PC-9 (cell line): Measurements from ENCODE around the gene BCL2L11. TPM values are rescaled to one million over a fixed set of nuclear protein-coding genes. Genes with fewer than 3 reads are reported as not detected.

Source experiments
- BruUV-seq: library from RNA; stranded (reverse); fragments of 400-500 nt; replicated peaks from 2 replicates; lab custom pipeline; 2021; lab: Mats Ljungman, UMichigan
- CTCF ChIA-PET: fragments of 300-600 bp; sonication (Branson Sonifier 250); formaldehyde crosslinking; loops from one replicate; lab custom pipeline; 2022; ENCODE audit warnings: antibody characterized with exemption; lab: Charles Lee
- POLR2A ChIA-PET: fragments of 300-600 bp; sonication (Branson Sonifier 250); formaldehyde crosslinking; loops from one replicate; lab custom pipeline; 2022; ENCODE audit warnings: antibody characterized with exemption; ENCODE audit not compliant: unreplicated experiment; lab: Charles Lee
- DNase-seq, 2 experiments: peaks; one replicate each; pipeline versions ENCODE4 v3.0.0 to v3.0.0-alpha.2; 2015 to 2022; ENCODE audit warnings: mixed read lengths in 1 of 2
- H2AFZ ChIP-seq: fragments of 200-600 bp; sonication (generic); 2 replicates; pipeline ENCODE4 v1.8.1; 2017; ENCODE audit warnings: antibody characterized with exemption
- H3F3A ChIP-seq: fragments of 200-600 bp; sonication (generic); 2 replicates; pipeline ENCODE4 v1.8.1; 2017; ENCODE audit warnings: antibody characterized with exemption, mild to moderate bottlenecking, low read depth; ENCODE audit not compliant: insufficient read depth
- H3K27ac ChIP-seq: fragments of 200-600 bp; sonication (generic); 2 replicates; pipeline ENCODE4 v1.6.1; 2016; ENCODE audit warnings: mixed run types
- H3K27me3 ChIP-seq: fragments of 200-600 bp; sonication (generic); 2 replicates; pipeline ENCODE4 v1.6.1; 2016; ENCODE audit warnings: low read depth, mixed run types; ENCODE audit not compliant: insufficient read depth
- H3K36me3 ChIP-seq: fragments of 200-600 bp; sonication (generic); 2 replicates; pipeline ENCODE4 v1.6.1; 2016; ENCODE audit warnings: low read depth, mixed run types
- H3K4me1 ChIP-seq: fragments of 200-600 bp; sonication (generic); replicated peaks from 2 replicates; pipeline ENCODE4 v1.6.1; 2016; ENCODE audit warnings: mixed run types; ENCODE audit not compliant: insufficient read depth
- H3K4me2 ChIP-seq: fragments of 200-600 bp; sonication (generic); 2 replicates; pipeline ENCODE4 v1.6.1; 2017; ENCODE audit warnings: mixed run types
- H3K4me3 ChIP-seq: fragments of 200-600 bp; sonication (generic); 2 replicates; pipeline ENCODE4 v1.6.1; 2016; ENCODE audit warnings: mixed run types
- H3K79me2 ChIP-seq: fragments of 200-600 bp; sonication (generic); 2 replicates; pipeline ENCODE4 v1.6.1; 2017; ENCODE audit warnings: low read depth, mixed run types
- H3K9me2 ChIP-seq: fragments of 200-600 bp; sonication (generic); 2 replicates; pipeline ENCODE4 v1.8.1; 2017; ENCODE audit warnings: mild to moderate bottlenecking; ENCODE audit not compliant: insufficient read depth
- H3K9me3 ChIP-seq: fragments of 200-600 bp; sonication (generic); 2 replicates; pipeline ENCODE4 v1.8.1; 2016; ENCODE audit warnings: low read depth; ENCODE audit not compliant: insufficient read depth
- H4K20me1 ChIP-seq: fragments of 200-600 bp; sonication (generic); 2 replicates; pipeline ENCODE4 v1.8.1; 2017; ENCODE audit not compliant: insufficient read depth
- EZH2 ChIP-seq: fragments of 200-600 bp; sonication (generic); IDR thresholded peaks from 2 replicates; pipeline ENCODE4 v1.8.0; 2017; ENCODE audit warnings: antibody characterized with exemption, low read depth
- intact Hi-C: fragments of 100-400 bp; cut with micrococcal nuclease; formaldehyde crosslinking; loops from one replicate; pipeline ENCODE4 v1.10.0; 2022; ENCODE audit not compliant: unreplicated experiment
- total RNA-seq: library from RNA; stranded (reverse); gene quantifications from 2 replicates; pipeline ENCODE4 v1.2.3, GENCODE V29; 2021
- TF ChIP-seq, protein P1 (sequence below): fragments of 200-600 bp; sonication (generic); conservative IDR thresholded peaks from 2 replicates; pipeline ENCODE4 v1.6.1; 2017; ENCODE audit warnings: mixed run types, antibody characterized with exemption, mild to moderate bottlenecking, moderate library complexity

BCL2L11 gene
- total RNA-seq, 1 experiment from 2014 or later: 17.0 TPM

DNA sequence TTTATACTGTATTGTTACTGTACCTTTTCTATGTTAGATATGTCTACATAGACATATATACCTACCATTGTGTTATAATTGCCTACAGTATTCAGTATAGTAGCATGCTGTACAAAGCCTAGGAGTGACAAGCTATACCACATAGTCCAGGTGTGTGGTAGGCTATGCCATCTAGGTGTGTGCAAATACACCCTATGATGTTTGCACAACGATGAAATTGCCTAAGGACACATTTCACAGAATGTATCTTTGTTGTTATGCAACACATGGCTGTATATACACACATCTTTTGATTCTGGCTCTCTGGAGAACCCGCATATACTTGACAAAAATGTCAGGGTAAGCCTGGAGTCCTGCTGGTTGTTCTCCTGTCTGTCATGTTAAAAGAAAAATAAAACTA, 85.1 kb downstream of the BCL2L11 start:
- ChIA-PET CTCF (no interaction called here), POLR2A (interaction anchor here (0.6 kb wide), 1 partner anchor 33 kb away, joined by 3 read pairs; no protein-coding TSS in a partner anchor)
- Histone ChIP-seq H3K4me2 (no peak overlapping the region), H3F3A (no peaks in the 10 kb centered on the region), H3K79me2 (no peaks in the 10 kb centered on the region), H3K9me2 (0 out of 2 replicates have a peak, but pooled peaks cover 5% of the 10 kb centered on the region), H3K27me3 (no peaks in the 10 kb centered on the region), H3K4me3 (no peak overlapping the region), H3K36me3 (no peaks in the 10 kb centered on the region), H4K20me1 (no peaks in the 10 kb centered on the region), H3K4me1 (no peaks in the 10 kb centered on the region), H3K27ac (no peak overlapping the region), H3K9me3 (peaks cover 3% of the 10 kb centered on the region; the same call in 1 of the 2 replicates), H2AFZ (no peak overlapping the region)
- no peak for DNase-seq
- BruUV-seq: no TSS peak
- no peak for TF ChIP-seq EZH2
- TF ChIP-seq, protein P1, sequence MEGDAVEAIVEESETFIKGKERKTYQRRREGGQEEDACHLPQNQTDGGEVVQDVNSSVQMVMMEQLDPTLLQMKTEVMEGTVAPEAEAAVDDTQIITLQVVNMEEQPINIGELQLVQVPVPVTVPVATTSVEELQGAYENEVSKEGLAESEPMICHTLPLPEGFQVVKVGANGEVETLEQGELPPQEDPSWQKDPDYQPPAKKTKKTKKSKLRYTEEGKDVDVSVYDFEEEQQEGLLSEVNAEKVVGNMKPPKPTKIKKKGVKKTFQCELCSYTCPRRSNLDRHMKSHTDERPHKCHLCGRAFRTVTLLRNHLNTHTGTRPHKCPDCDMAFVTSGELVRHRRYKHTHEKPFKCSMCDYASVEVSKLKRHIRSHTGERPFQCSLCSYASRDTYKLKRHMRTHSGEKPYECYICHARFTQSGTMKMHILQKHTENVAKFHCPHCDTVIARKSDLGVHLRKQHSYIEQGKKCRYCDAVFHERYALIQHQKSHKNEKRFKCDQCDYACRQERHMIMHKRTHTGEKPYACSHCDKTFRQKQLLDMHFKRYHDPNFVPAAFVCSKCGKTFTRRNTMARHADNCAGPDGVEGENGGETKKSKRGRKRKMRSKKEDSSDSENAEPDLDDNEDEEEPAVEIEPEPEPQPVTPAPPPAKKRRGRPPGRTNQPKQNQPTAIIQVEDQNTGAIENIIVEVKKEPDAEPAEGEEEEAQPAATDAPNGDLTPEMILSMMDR: no peak
- intact Hi-C loops: no loop called here

DNA sequence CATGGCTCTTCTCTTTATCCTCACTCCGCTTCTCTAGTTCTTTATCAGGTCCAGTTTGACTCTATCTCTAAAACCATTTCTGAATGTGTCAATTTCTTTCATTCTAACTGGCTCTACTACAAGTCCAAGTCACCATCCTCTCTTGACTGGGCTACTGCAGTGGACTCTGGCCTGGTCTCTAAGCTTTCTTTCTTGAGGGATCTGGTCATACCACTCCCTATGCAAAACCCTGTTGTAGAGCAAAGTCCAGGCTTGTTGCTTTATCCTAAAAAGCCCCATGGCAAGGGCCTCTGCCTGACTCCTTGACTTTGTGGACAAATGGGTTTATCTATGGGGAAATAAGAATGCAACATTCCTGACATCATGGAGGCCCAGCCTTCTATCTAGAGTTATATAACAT, 87.1 kb downstream of the BCL2L11 start:
- 0 out of 2 replicates have a peak, but pooled peaks cover 7% of the 10 kb centered on the region for H3K9me2 ChIP-seq
- H4K20me1 ChIP-seq: no peaks in the 10 kb centered on the region
- no peak overlapping the region for H3K4me2 ChIP-seq
- H3K9me3 ChIP-seq: no peaks in the 10 kb centered on the region
- no peaks in the 10 kb centered on the region for H3K36me3 ChIP-seq
- H3F3A ChIP-seq: no peaks in the 10 kb centered on the region
- no peaks in the 10 kb centered on the region for H3K4me1 ChIP-seq
- no TSS peak for BruUV-seq
- DNase-seq: no peak
- POLR2A ChIA-PET: no interaction called here
- no peaks in the 10 kb centered on the region for H3K79me2 ChIP-seq
- CTCF ChIA-PET: no interaction called here
- TF ChIP-seq, protein P1: no peak
- TF ChIP-seq EZH2: no peak
- no peak overlapping the region for H3K4me3 ChIP-seq
- H2AFZ ChIP-seq: no peak overlapping the region
- no peaks in the 10 kb centered on the region for H3K27me3 ChIP-seq
- intact Hi-C loops: no loop called here
- no peak overlapping the region for H3K27ac ChIP-seq

DNA sequence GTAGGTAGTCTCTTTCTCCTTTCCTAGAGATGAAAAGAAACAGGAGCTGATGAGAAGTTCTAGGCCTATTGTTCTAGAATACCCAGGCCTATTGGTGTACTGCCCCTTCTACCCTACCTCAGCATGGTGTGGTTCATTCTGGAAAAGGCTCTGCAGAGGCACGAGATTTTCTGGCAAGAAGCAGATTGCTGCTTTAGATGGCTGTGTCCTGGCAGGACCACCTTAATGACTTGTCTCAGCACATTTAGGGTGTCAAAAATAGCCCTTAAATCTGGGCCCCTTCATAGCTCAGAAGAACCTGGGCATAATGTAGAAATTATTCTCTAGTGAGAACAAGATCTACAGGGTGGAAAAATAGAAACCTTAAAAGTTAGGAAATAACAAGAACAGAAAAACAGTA, 87.9 kb downstream of the BCL2L11 start:
- peaks cover 5% of the 10 kb centered on the region; the same call in 1 of the 2 replicates for H3K9me3 ChIP-seq
- no peaks in the 10 kb centered on the region for H4K20me1 ChIP-seq
- no peaks in the 10 kb centered on the region for H3F3A ChIP-seq
- no peaks in the 10 kb centered on the region for H3K27me3 ChIP-seq
- no peak for DNase-seq
- 0 out of 2 replicates have a peak, but pooled peaks cover 7% of the 10 kb centered on the region for H3K9me2 ChIP-seq
- no peak overlapping the region for H3K4me2 ChIP-seq
- intact Hi-C loops: no loop called here
- no peaks in the 10 kb centered on the region for H3K36me3 ChIP-seq
- TF ChIP-seq, protein P1: no peak
- TF ChIP-seq EZH2: no peak
- POLR2A ChIA-PET: no interaction called here
- no peaks in the 10 kb centered on the region for H3K79me2 ChIP-seq
- no peaks in the 10 kb centered on the region for H3K4me1 ChIP-seq
- H3K4me3 ChIP-seq: no peak overlapping the region
- H3K27ac ChIP-seq: no peak overlapping the region
- CTCF ChIA-PET: no interaction called here
- BruUV-seq: no TSS peak
- no peak overlapping the region for H2AFZ ChIP-seq
